Measurements from ENCODE around the gene ZG16.

The ZG16 gene

DNA sequence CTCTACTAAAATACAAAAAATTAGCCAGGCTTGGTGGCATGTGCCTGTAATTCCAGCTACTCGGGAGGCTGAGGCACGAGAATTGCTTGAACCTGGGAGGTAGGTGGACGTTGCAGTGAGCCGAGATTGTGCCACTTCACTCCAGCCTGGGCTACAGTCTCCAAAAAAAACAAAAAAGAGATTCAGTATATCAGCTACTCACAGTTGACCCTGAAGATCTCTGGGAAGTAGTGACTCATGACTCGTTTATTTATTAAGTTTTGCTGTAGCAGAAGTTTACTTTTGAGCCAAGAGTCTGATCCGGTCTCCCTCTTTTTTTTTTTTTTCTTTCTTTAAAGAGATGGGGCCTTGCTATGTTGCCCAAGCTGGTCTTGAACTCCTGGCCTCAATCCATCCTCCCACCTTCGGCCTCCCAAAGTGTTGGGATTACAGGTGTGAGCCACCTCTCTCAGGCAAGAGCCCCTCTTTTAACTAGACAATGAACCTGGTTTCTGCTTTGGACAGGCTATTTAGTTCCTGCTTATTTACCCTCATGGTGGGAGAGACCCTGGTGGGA, 46.6 kb downstream of the ZG16 start:
- in situ Hi-C loops (cut with MboI; ENCODE audit: low sequenced_read_pairs): no loop called here
- Histone ChIP-seq H3K4me1 (peaks cover 9% of the 10 kb centered on the region; the same call in 1 of the 2 replicates), H3K27me3 (ENCODE audit: low read depth) (no peaks in the 10 kb centered on the region), H3K36me3 (replicated peaks) (peaks cover 14% of the 10 kb centered on the region), H3K4me3 (no peak overlapping the region), H3K9me3 (no peaks in the 10 kb centered on the region)
- no peak for DNase-seq (ENCODE audit: low spot score in 2 of 2)

- in situ Hi-C loops (cut with MboI; ENCODE audit: low sequenced_read_pairs): no loop called here
- Histone ChIP-seq H3K9me3 (no peaks in the 10 kb centered on the region), H3K4me1 (peaks cover 2% of the 10 kb centered on the region; the same call in 1 of the 2 replicates), H3K36me3 (replicated peaks) (peaks cover 7% of the 10 kb centered on the region), H3K4me3 (no peak overlapping the region), H3K27me3 (ENCODE audit: low read depth) (no peaks in the 10 kb centered on the region)
- no peak for DNase-seq (ENCODE audit: low spot score in 2 of 2)
Measured at GRCh38 chr16:29825145-29826044, 47.3 kb downstream of the ZG16 start.

DNA sequence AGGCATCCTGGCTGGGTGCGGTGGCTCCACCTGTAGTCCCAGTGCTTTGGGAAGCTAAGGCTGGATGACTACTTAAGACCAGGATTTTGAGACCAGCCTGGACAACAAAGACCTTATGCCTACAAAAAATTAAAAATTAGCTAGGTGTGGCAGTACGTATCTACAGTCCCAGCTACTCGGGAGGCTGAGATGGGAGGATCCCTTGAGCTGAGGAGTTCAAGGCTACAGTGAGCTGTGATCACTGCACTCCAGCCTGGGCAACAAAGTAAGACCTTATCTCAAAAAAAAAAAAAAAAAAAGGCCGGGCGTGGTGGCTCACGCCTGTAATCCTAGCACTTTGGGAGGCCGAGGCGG, 48.3 kb downstream of the ZG16 start:
- Histone ChIP-seq H3K27me3 (ENCODE audit: low read depth) (no peaks in the 10 kb centered on the region), H3K36me3 (replicated peaks) (no peaks in the 10 kb centered on the region; the same call in 1 of the 2 replicates), H3K4me3 (no peak overlapping the region), H3K4me1 (0 out of 2 replicates have a peak, but pooled peaks cover 2% of the 10 kb centered on the region), H3K9me3 (no peaks in the 10 kb centered on the region)
- in situ Hi-C loops (cut with MboI; ENCODE audit: low sequenced_read_pairs): no loop called here
- DNase-seq (ENCODE audit: low spot score in 2 of 2): no peak

- in situ Hi-C loops (cut with MboI; ENCODE audit: low sequenced_read_pairs): no loop called here
- no peak for DNase-seq (ENCODE audit: low spot score in 2 of 2)
- H3K9me3 ChIP-seq: no peaks in the 10 kb centered on the region
- H3K4me3 ChIP-seq: no peak overlapping the region
- H3K4me1 ChIP-seq: 0 out of 2 replicates have a peak, but pooled peaks cover 2% of the 10 kb centered on the region
- no peaks in the 10 kb centered on the region for H3K36me3 ChIP-seq (replicated peaks)
- no peaks in the 10 kb centered on the region for H3K27me3 ChIP-seq (ENCODE audit: low read depth)
Measured at GRCh38 chr16:29830774-29831173, 52.7 kb downstream of the ZG16 start.

DNA sequence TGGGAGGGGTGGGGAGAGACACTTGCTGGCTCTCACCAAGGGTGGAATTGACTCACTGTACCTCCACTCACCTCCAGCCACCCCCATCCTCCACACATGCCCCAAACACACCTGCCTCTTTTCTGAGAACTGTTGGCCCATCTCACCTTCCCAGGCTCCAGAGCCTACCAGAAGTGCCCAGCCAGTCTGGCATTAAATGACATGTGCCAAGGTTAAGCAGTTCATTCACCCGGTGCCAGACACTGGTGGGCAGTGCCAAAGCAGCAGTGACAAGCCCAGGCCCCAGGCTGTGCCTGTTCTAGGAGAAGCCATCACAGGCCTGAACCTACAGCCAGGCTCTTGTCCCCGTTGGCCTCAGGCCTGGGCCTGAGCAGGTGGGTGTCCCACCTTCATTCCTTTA, 53.4 kb downstream of the ZG16 start:
- H3K4me3 ChIP-seq: no peak overlapping the region
- no peak for DNase-seq (ENCODE audit: low spot score in 2 of 2)
- H3K36me3 ChIP-seq (replicated peaks): no peaks in the 10 kb centered on the region
- no peaks in the 10 kb centered on the region for H3K9me3 ChIP-seq
- in situ Hi-C loops (cut with MboI; ENCODE audit: low sequenced_read_pairs): no loop called here
- no peaks in the 10 kb centered on the region for H3K27me3 ChIP-seq (ENCODE audit: low read depth)
- H3K4me1 ChIP-seq: 0 out of 2 replicates have a peak, but pooled peaks cover 2% of the 10 kb centered on the region

All from HAP-1 (cell line).